HG02852 (cell line): ENCODE data around the gene CAND2.

Experiments
- ATAC-seq: cut with Tn5 transposase; IDR thresholded peaks from one replicate; pipeline ENCODE4 v1.9.1; 2021; ENCODE audit warnings: mild to moderate bottlenecking, moderate library complexity; ENCODE audit not compliant: unreplicated experiment

The CAND2 gene

GRCh38 chr3:12796171-12797123 lies at the start of gene CAND2:
Gene CAND2 (plus strand): TSS chr3:12796680. CDS start chr3:12796721, 41 bp downstream.
- no peak for ATAC-seq

- ATAC-seq, result no peak
Observed at GRCh38 chr3:12748477-12748876, 48.0 kb upstream of the CAND2 start.

- ATAC-seq, result peak; percentile 25
Observed at GRCh38 chr3:12750223-12750622, 46.3 kb upstream of the CAND2 start.

- ATAC-seq, result peak; percentile 51
Observed at GRCh38 chr3:12750658-12751071, 45.8 kb upstream of the CAND2 start.

GRCh38 chr3:12751571-12751970 lies 44.9 kb upstream of the CAND2 start:
- no peak for ATAC-seq

- ATAC-seq, result no peak
Observed at GRCh38 chr3:12752102-12752501, 44.4 kb upstream of the CAND2 start.

GRCh38 chr3:12752809-12753208 lies 43.7 kb upstream of the CAND2 start:
- ATAC-seq, result no peak

GRCh38 chr3:12753275-12754028 lies 43.0 kb upstream of the CAND2 start:
- no peak for ATAC-seq

GRCh38 chr3:12754313-12754712 lies 42.2 kb upstream of the CAND2 start:
- no peak for ATAC-seq

GRCh38 chr3:12755754-12756153 lies 40.7 kb upstream of the CAND2 start:
- no peak for ATAC-seq

- no peak for ATAC-seq
Observed at GRCh38 chr3:12756175-12756574, 40.3 kb upstream of the CAND2 start.

GRCh38 chr3:12756635-12757034 lies 39.8 kb upstream of the CAND2 start:
- no peak for ATAC-seq

GRCh38 chr3:12758025-12758781 lies 38.3 kb upstream of the CAND2 start:
- ATAC-seq, result no peak

GRCh38 chr3:12759097-12759679 lies 37.3 kb upstream of the CAND2 start, which contains the start of gene TMEM40:
Gene TMEM40 (minus strand): TSS chr3:12759259. CDS start chr3:12749832, 9,427 bp downstream.
- no peak for ATAC-seq

- ATAC-seq, result no peak
Observed at GRCh38 chr3:12759693-12760565, 36.6 kb upstream of the CAND2 start.

- ATAC-seq, result no peak
Observed at GRCh38 chr3:12764171-12764776, 32.2 kb upstream of the CAND2 start.

GRCh38 chr3:12766541-12766940 lies 29.9 kb upstream of the CAND2 start:
- no peak for ATAC-seq

- no peak for ATAC-seq
Observed at GRCh38 chr3:12768579-12769527, 27.6 kb upstream of the CAND2 start.
